DND-41 (cell line): ENCODE results near the gene DLG2.

Experiments used
- CTCF ChIP-seq: IDR thresholded peaks from 2 replicates; pipeline ENCODE4 v1.5.1; 2012; ENCODE audit warnings: borderline replicate concordance, low read length, moderate library complexity, mild to moderate bottlenecking; ENCODE audit not compliant: poor library complexity, severe bottlenecking; ENCODE audit errors: extremely low read depth
- EZH2 ChIP-seq: IDR thresholded peaks from 3 replicates; pipeline ENCODE4 v1.6.1; 2012; ENCODE audit warnings: borderline replicate concordance, low read depth, mild to moderate bottlenecking, moderate library complexity, low read length, inconsistent platforms; ENCODE audit not compliant: severe bottlenecking

GRCh38 chr11:85164743-85165142 is 462.4 kb downstream of the DLG2 start:
- TF ChIP-seq CTCF (no peak), EZH2 (no peak)
